Activated naive CD8-positive, alpha-beta T cell treated with anti-CD3 and anti-CD28 coated beads, Interleukin-2, amount 50 U/mL, for 16 hours (primary cell): Measurements from ENCODE around the gene FGF11.

Experiments used
- DNase-seq: peaks from one replicate; pipeline ENCODE4 v3.0.0-alpha.2; 2020; ENCODE audit warnings: low read depth, low spot score

FGF11 gene

GRCh38 chr17:7408252-7408727 lies 31.0 kb upstream of the FGF11 start:
- no peak for DNase-seq

GRCh38 chr17:7408863-7409262 lies 30.4 kb upstream of the FGF11 start:
- no peak for DNase-seq

GRCh38 chr17:7409716-7410115 lies 29.6 kb upstream of the FGF11 start:
- no peak for DNase-seq

GRCh38 chr17:7410634-7411426 lies 28.5 kb upstream of the FGF11 start:
- no peak for DNase-seq

GRCh38 chr17:7411427-7411750 lies 27.9 kb upstream of the FGF11 start:
- no peak for DNase-seq

GRCh38 chr17:7413346-7413985 lies 25.8 kb upstream of the FGF11 start:
- DNase-seq, result no peak

- DNase-seq, result no peak
Observed at GRCh38 chr17:7414837-7415236, 24.5 kb upstream of the FGF11 start.

GRCh38 chr17:7415784-7416183 lies 23.5 kb upstream of the FGF11 start:
- DNase-seq, result no peak

- no peak for DNase-seq
Observed at GRCh38 chr17:7416323-7416722, 23.0 kb upstream of the FGF11 start.

- no peak for DNase-seq
Observed at GRCh38 chr17:7417056-7417655, 22.2 kb upstream of the FGF11 start.

GRCh38 chr17:7418472-7419152 lies 20.7 kb upstream of the FGF11 start:
- DNase-seq, result no peak

- no peak for DNase-seq
Observed at GRCh38 chr17:7419819-7420610, 19.3 kb upstream of the FGF11 start, which contains the start of gene SPEM1. Gene SPEM1 (plus strand): TSS chr17:7420324. CDS start chr17:7420385, 61 bp downstream.

GRCh38 chr17:7421186-7421585 lies 18.1 kb upstream of the FGF11 start:
- no peak for DNase-seq

GRCh38 chr17:7423679-7424078 lies 15.6 kb upstream of the FGF11 start:
- no peak for DNase-seq

- no peak for DNase-seq
Observed at GRCh38 chr17:7425316-7425715, 14.0 kb upstream of the FGF11 start, which contains the start of gene SPEM2. Gene SPEM2 (plus strand): TSS chr17:7425616. CDS start chr17:7425689, 73 bp downstream.

GRCh38 chr17:7425756-7426155 lies 13.6 kb upstream of the FGF11 start:
- DNase-seq, result no peak

GRCh38 chr17:7426203-7426863 lies 13.0 kb upstream of the FGF11 start:
- no peak for DNase-seq

GRCh38 chr17:7426896-7427489 lies 12.3 kb upstream of the FGF11 start:
- DNase-seq, result no peak

GRCh38 chr17:7427549-7427948 lies 11.8 kb upstream of the FGF11 start:
- DNase-seq, result no peak

- DNase-seq, result no peak
Observed at GRCh38 chr17:7428557-7428956, 10.8 kb upstream of the FGF11 start, which contains the start of gene SPEM3. Gene SPEM3 (plus strand): TSS chr17:7428857. CDS start chr17:7428903, 46 bp downstream.
